HG02588 (cell line): ENCODE results near the gene SCGB2B2.
"Not testable (repeated sequence)": the region's sequence is repeated elsewhere in the genome, so short reads cannot be mapped to it uniquely, and the experiment has no call there.

Experiments
- ATAC-seq: cut with Tn5 transposase; IDR thresholded peaks from one replicate; pipeline ENCODE4 v1.9.1; 2021; ENCODE audit warnings: mild to moderate bottlenecking, moderate library complexity; ENCODE audit not compliant: unreplicated experiment

Gene SCGB2B2

GRCh38 chr19:34671972-34672371, 5.0 kb downstream of the SCGB2B2 start:
- ATAC-seq, result no peak

GRCh38 chr19:34669305-34669704, 7.7 kb downstream of the SCGB2B2 start:
- ATAC-seq, result no peak

- not testable (repeated sequence) for ATAC-seq
Observed at GRCh38 chr19:34668690-34669089, 8.3 kb downstream of the SCGB2B2 start.

GRCh38 chr19:34668077-34668689, 8.8 kb downstream of the SCGB2B2 start:
- not testable (repeated sequence) for ATAC-seq

GRCh38 chr19:34667349-34668076, 9.4 kb downstream of the SCGB2B2 start:
- ATAC-seq, result no peak

GRCh38 chr19:34666958-34667265, 10.0 kb downstream of the SCGB2B2 start:
- ATAC-seq, result no peak

- ATAC-seq, result no peak
Observed at GRCh38 chr19:34666200-34666957, 10.6 kb downstream of the SCGB2B2 start.

GRCh38 chr19:34665275-34665674, 11.7 kb downstream of the SCGB2B2 start:
- ATAC-seq, result not testable (repeated sequence)

GRCh38 chr19:34664870-34665269, 12.1 kb downstream of the SCGB2B2 start:
- no peak for ATAC-seq

GRCh38 chr19:34664168-34664567, 12.8 kb downstream of the SCGB2B2 start:
- no peak for ATAC-seq

GRCh38 chr19:34662919-34663318, 14.0 kb downstream of the SCGB2B2 start:
- no peak for ATAC-seq

GRCh38 chr19:34661357-34661756, 15.6 kb downstream of the SCGB2B2 start:
- no peak for ATAC-seq

- ATAC-seq, result no peak
Observed at GRCh38 chr19:34655651-34656050, 21.3 kb downstream of the SCGB2B2 start.

GRCh38 chr19:34654796-34655195, 22.2 kb downstream of the SCGB2B2 start:
- no peak for ATAC-seq

- no peak for ATAC-seq
Observed at GRCh38 chr19:34651747-34652146, 25.2 kb downstream of the SCGB2B2 start.

GRCh38 chr19:34649886-34650543, 26.9 kb downstream of the SCGB2B2 start:
- ATAC-seq, result no peak

- no peak for ATAC-seq
Observed at GRCh38 chr19:34645551-34645950, 31.4 kb downstream of the SCGB2B2 start.

GRCh38 chr19:34644991-34645461, 31.9 kb downstream of the SCGB2B2 start:
- ATAC-seq, result no peak

- ATAC-seq, result no peak
Observed at GRCh38 chr19:34642241-34642640, 34.7 kb downstream of the SCGB2B2 start.

- ATAC-seq, result no peak
Observed at GRCh38 chr19:34639491-34640085, 37.4 kb downstream of the SCGB2B2 start.

GRCh38 chr19:34633802-34634201, 43.2 kb downstream of the SCGB2B2 start:
- no peak for ATAC-seq
